ENCODE results near the gene LRRN2. TPM values are rescaled to one million over a fixed set of nuclear protein-coding genes. Genes with fewer than 3 reads are reported as not detected.

The LRRN2 gene
- total and polyA plus RNA-seq, 4 donors = 0.97 to 4.4 (median 1.2) TPM

DNA sequence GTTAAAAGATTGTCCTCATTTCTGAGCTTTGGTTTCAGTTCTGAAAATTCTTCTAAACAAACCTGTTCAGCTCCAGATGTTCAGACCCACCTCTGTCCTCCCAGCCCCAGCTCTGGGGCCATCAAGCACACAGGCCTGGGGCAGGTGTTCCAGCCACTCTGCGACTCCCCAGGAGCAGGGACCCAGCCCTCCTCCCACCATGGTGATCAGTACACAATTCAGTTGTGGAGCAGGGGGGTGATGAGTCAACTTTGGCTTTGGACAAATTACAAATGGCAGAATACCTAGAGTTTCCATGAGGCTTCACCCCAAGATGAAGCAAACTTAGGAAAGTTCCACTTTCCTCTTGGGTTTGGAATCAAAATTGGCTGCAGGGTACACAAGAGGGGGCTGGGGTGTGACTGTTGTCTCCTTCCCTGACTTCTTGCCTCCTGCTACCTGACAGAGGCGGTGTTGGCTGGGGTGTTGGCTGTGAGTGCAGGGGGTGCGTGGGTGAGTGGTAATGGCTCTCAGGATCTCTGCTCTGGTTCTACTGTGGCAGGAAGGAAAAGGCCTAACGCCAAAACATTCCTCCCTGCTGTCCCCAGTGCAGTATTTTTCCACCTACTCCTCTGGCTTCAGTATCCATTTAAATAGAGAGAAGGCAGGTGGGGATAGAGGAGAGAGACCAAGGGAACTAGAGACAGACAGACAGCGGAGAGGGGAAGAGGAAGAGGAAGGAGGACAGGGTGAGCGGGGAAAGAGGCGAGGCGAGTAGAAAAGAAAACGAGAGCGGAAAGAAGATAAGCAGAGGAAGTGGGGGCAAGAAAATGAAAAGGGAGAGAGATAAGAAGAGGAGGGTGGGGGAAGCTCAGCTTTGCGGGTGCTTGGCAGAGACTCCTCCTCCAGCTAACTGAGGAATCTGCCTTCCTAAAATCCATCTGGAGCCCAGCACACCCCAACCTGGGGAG lies 20.6 kb upstream of the LRRN2 start:
- Histone ChIP-seq H3K27me3 (ENCODE audit: control insufficient read depth in 3 of 3, insufficient read depth in 3 of 3, low read length in 2 of 3) (peaks cover 0 to 15% (median 0%) of the 10 kb centered on the region in 3 donors), H3K9me3 (ENCODE audit: control insufficient read depth in 4 of 4, insufficient read depth in 3 of 4, low read length in 3 of 4) (no peaks in the 10 kb centered on the region), H3K4me3 (no peak overlapping the region), H3K27ac (ENCODE audit: low read depth in 1 of 2, low read length in 1 of 2) (no peak overlapping the region), H3K9ac (ENCODE audit: insufficient read depth in 1 of 2, low read length in 2 of 2) (no peak overlapping the region), H3K36me3 (ENCODE audit: control insufficient read depth in 4 of 4, insufficient read depth in 4 of 4, low read length in 4 of 4) (no peaks in the 10 kb centered on the region), H3K4me1 (ENCODE audit: control insufficient read depth in 5 of 5, insufficient read depth in 5 of 5, low read length in 5 of 5) (peaks cover 0 to 22% (median 0%) of the 10 kb centered on the region in 5 donors)
- WGBS, 2 donors = 43 to 53% methylated on average over 11 of the region's 11 CpGs
- ATAC-seq (ENCODE audit: insufficient read depth, low FRiP score) (no peak), DNase-seq (no peak)
- TF ChIP-seq, protein P1, sequence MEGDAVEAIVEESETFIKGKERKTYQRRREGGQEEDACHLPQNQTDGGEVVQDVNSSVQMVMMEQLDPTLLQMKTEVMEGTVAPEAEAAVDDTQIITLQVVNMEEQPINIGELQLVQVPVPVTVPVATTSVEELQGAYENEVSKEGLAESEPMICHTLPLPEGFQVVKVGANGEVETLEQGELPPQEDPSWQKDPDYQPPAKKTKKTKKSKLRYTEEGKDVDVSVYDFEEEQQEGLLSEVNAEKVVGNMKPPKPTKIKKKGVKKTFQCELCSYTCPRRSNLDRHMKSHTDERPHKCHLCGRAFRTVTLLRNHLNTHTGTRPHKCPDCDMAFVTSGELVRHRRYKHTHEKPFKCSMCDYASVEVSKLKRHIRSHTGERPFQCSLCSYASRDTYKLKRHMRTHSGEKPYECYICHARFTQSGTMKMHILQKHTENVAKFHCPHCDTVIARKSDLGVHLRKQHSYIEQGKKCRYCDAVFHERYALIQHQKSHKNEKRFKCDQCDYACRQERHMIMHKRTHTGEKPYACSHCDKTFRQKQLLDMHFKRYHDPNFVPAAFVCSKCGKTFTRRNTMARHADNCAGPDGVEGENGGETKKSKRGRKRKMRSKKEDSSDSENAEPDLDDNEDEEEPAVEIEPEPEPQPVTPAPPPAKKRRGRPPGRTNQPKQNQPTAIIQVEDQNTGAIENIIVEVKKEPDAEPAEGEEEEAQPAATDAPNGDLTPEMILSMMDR (IDR thresholded peaks at IDR 0.05; ENCODE audit: control extremely low read depth, extremely low read depth) = no peak

DNA sequence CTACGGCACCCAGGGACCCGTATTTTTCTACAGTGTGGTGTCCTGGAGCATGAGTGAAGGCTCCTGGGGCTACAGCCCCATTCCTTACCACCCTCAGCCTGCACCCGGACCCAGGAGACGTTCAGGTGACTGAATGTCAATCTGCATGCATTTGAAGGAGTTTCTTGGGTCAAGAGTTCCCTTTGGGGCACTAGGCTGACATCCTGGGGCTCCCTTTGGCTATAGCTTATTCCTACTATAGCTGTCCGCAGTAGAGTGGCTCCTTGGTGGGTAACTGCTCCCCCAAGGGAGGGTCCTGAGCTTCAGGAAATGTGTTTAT lies 19.9 kb upstream of the LRRN2 start:
- Histone ChIP-seq H3K27me3 (ENCODE audit: control insufficient read depth in 3 of 3, insufficient read depth in 3 of 3, low read length in 2 of 3) (peaks cover 0 to 8% (median 0%) of the 10 kb centered on the region in 3 donors), H3K9ac (ENCODE audit: insufficient read depth in 1 of 2, low read length in 2 of 2) (no peak overlapping the region), H3K4me1 (ENCODE audit: control insufficient read depth in 5 of 5, insufficient read depth in 5 of 5, low read length in 5 of 5) (peaks cover 0 to 20% (median 0%) of the 10 kb centered on the region in 5 donors), H3K27ac (ENCODE audit: low read depth in 1 of 2, low read length in 1 of 2) (no peak overlapping the region), H3K9me3 (ENCODE audit: control insufficient read depth in 4 of 4, insufficient read depth in 3 of 4, low read length in 3 of 4) (no peaks in the 10 kb centered on the region), H3K36me3 (ENCODE audit: control insufficient read depth in 4 of 4, insufficient read depth in 4 of 4, low read length in 4 of 4) (no peaks in the 10 kb centered on the region), H3K4me3 (no peak overlapping the region)
- 82 to 91% methylated on average over 5 of the region's 5 CpGs for WGBS, 2 donors
- TF ChIP-seq, protein P1 (IDR thresholded peaks at IDR 0.05; ENCODE audit: control extremely low read depth, extremely low read depth) = no peak
- DNase-seq (no peak), ATAC-seq (ENCODE audit: insufficient read depth, low FRiP score) (no peak)

DNA sequence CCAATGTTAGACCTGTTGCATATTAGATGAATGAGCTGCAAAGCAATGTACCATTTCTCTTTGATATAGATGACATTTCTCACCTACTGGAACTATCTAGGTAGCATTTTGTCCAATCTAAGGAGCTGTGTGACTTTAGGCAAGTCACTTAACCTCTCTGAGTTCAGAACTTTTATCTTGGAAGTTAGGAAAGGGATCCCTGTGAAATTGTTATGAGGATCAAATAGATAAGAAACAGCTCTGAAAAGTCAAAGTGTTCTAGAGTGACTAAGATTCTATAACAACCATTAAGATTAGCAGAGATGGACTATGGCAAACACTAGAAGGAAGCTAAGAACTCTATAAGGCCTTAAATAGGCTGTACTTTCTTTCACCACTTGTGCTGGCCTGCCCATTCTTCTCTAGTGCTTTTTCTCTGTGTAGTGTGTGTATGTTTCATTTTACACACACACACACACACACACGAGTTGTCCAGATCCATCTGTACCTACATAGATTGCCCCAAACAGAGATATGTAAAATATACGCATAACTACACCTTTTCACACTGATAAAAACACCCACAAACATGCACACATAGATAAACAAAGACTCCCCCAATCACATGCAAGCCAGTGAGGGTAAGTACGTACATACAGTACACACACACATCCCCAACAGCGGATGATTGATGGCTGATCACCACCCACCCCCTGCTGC lies 19.4 kb upstream of the LRRN2 start:
- Histone ChIP-seq H3K4me3 (no peak overlapping the region), H3K9me3 (ENCODE audit: control insufficient read depth in 4 of 4, insufficient read depth in 3 of 4, low read length in 3 of 4) (no peaks in the 10 kb centered on the region), H3K27me3 (ENCODE audit: control insufficient read depth in 3 of 3, insufficient read depth in 3 of 3, low read length in 2 of 3) (peaks cover 0 to 7% (median 0%) of the 10 kb centered on the region in 3 donors), H3K36me3 (ENCODE audit: control insufficient read depth in 4 of 4, insufficient read depth in 4 of 4, low read length in 4 of 4) (no peaks in the 10 kb centered on the region), H3K4me1 (ENCODE audit: control insufficient read depth in 5 of 5, insufficient read depth in 5 of 5, low read length in 5 of 5) (peaks cover 0 to 20% (median 0%) of the 10 kb centered on the region in 5 donors), H3K27ac (ENCODE audit: low read depth in 1 of 2, low read length in 1 of 2) (no peak overlapping the region), H3K9ac (ENCODE audit: insufficient read depth in 1 of 2, low read length in 2 of 2) (no peak overlapping the region)
- WGBS, 2 donors = 88 to 91% methylated on average over 4 of the region's 4 CpGs
- TF ChIP-seq, protein P1 (IDR thresholded peaks at IDR 0.05; ENCODE audit: control extremely low read depth, extremely low read depth) = no peak
- ATAC-seq (ENCODE audit: insufficient read depth, low FRiP score) = no peak
- DNase-seq = no peak
